GM06990 (cell line): ENCODE measurements around the gene ARF1.

Experiments
- DNase-seq: peaks from one replicate; pipeline ENCODE4 v3.0.0-alpha.2; 2011; ENCODE audit not compliant: insufficient read length; ENCODE audit errors: extremely low read depth
- H3K27me3 ChIP-seq: replicated peaks from 2 replicates; pipeline ENCODE4 v1.6.0; 2011; ENCODE audit warnings: low read length; ENCODE audit not compliant: control insufficient read depth, insufficient read depth
- H3K36me3 ChIP-seq: 2 replicates; pipeline ENCODE4 v1.5.1; 2011; ENCODE audit warnings: low read length; ENCODE audit not compliant: control insufficient read depth, insufficient read depth
- H3K4me3 ChIP-seq: replicated peaks from 2 replicates; pipeline ENCODE4 v1.5.1; 2011; ENCODE audit warnings: low read depth, mild to moderate bottlenecking, control low read depth, low read length
- CTCF ChIP-seq: IDR thresholded peaks from 2 replicates; pipeline ENCODE4 v1.5.1; 2011; ENCODE audit warnings: low read length, control low read depth, mild to moderate bottlenecking, inconsistent platforms; ENCODE audit not compliant: insufficient read depth, poor library complexity, severe bottlenecking

Gene ARF1

GRCh38 chr1:228089519-228090380, 7.2 kb downstream of the ARF1 start:
- H3K36me3 ChIP-seq = peaks cover 33% of the 10 kb centered on the region
- H3K27me3 ChIP-seq = no peaks in the 10 kb centered on the region

GRCh38 chr1:228090613-228091081, 8.1 kb downstream of the ARF1 start:
- DNase-seq = no peak
- peaks cover 33% of the 10 kb centered on the region for H3K36me3 ChIP-seq
- no peaks in the 10 kb centered on the region for H3K27me3 ChIP-seq
- H3K4me3 ChIP-seq = no peak overlapping the region
- TF ChIP-seq CTCF = no peak

More at GRCh38 chr1:228089519-228090380, 7.2 kb downstream of the ARF1 start:
- H3K4me3 ChIP-seq = no peak overlapping the region
- no peak for TF ChIP-seq CTCF
- no peak for DNase-seq

- DNase-seq = no peak
- no peak for TF ChIP-seq CTCF
- Histone ChIP-seq H3K27me3 (no peaks in the 10 kb centered on the region), H3K36me3 (peaks cover 33% of the 10 kb centered on the region), H3K4me3 (no peak overlapping the region)
Observed at GRCh38 chr1:228091084-228091483, 8.6 kb downstream of the ARF1 start.

GRCh38 chr1:228092342-228093049, 10.0 kb downstream of the ARF1 start:
- no peak for DNase-seq
- TF ChIP-seq CTCF = no peak

GRCh38 chr1:228093050-228093906, 10.8 kb downstream of the ARF1 start:
- no peak for DNase-seq
- H3K4me3 ChIP-seq = no peak overlapping the region
- H3K27me3 ChIP-seq = no peaks in the 10 kb centered on the region
- no peak for TF ChIP-seq CTCF
- peaks cover 40% of the 10 kb centered on the region for H3K36me3 ChIP-seq

More at GRCh38 chr1:228092342-228093049, 10.0 kb downstream of the ARF1 start:
- no peaks in the 10 kb centered on the region for H3K27me3 ChIP-seq
- peaks cover 41% of the 10 kb centered on the region for H3K36me3 ChIP-seq
- H3K4me3 ChIP-seq = no peak overlapping the region
